K562 (cell line): Measurements from ENCODE around the gene KCTD8.

Experiments used
- BRF2 ChIP-seq: IDR thresholded peaks from 3 replicates; pipeline ENCODE4 v1.6.1; 2011; ENCODE audit warnings: borderline replicate concordance, mild to moderate bottlenecking; ENCODE audit not compliant: insufficient read length, insufficient read depth
- MAX ChIP-seq: sonication (generic); formaldehyde crosslinking; IDR thresholded peaks from 2 replicates; pipeline ENCODE4 v1.9.0; 2022; ENCODE audit warnings: mild to moderate bottlenecking, missing genetic modification reagents
- TEAD4 ChIP-seq, 2 experiments: sonication (generic) in 1 of 2; formaldehyde crosslinking in 1 of 2; IDR thresholded peaks; 2 replicates each; pipeline versions ENCODE4 v1.6.1 to v1.8.0; 2012 to 2022; ENCODE audit warnings: borderline replicate concordance in 1 of 2, inconsistent platforms in 1 of 2, low read length in 1 of 2, mild to moderate bottlenecking in 1 of 2, missing genetic modification reagents in 1 of 2
- ZNF655 ChIP-seq: fragments of 250-450 bp; sonication (Bioruptor Pico); IDR thresholded peaks from 2 replicates; pipeline ENCODE4 v1.5.0; 2021

- no peak for TF ChIP-seq MAX (CRISPR knock-in tag)
- no peak for TF ChIP-seq TEAD4 (IDR thresholded peaks at IDR 0.05; ENCODE audit: low read length)
- TF ChIP-seq TEAD4 (CRISPR knock-in tag; IDR thresholded peaks at IDR 0.05; ENCODE audit: borderline replicate concordance) = no peak
- no peak for TF ChIP-seq ZNF655 (CRISPR knock-in tag)
- TF ChIP-seq BRF2 = no peak
Measured at GRCh38 chr4:44186850-44187246, 261.8 kb downstream of the KCTD8 start.
